Duodenal mucosa (tissue), 2 donors: Measurements from ENCODE around the gene LNX2.

Experiments used
- H3K27ac ChIP-seq: one replicate; pipeline ENCODE4 v1.7.0; 2013; ENCODE audit warnings: low read depth, low read length
- H3K27me3 ChIP-seq, 2 donors: one replicate each; pipeline ENCODE4 v1.7.0; 2013; ENCODE audit warnings: low read length in 2 of 2, control low read depth in 1 of 2; ENCODE audit not compliant: insufficient read depth in 2 of 2, control insufficient read depth in 1 of 2
- H3K36me3 ChIP-seq, 2 donors: one replicate each; pipeline ENCODE4 v1.7.0; 2013; ENCODE audit warnings: low read length in 2 of 2, control low read depth in 1 of 2; ENCODE audit not compliant: insufficient read depth in 2 of 2, control insufficient read depth in 1 of 2
- H3K4me1 ChIP-seq, 2 donors: one replicate each; pipeline ENCODE4 v1.7.0; 2013; ENCODE audit warnings: low read length in 2 of 2, control low read depth in 1 of 2; ENCODE audit not compliant: insufficient read depth in 2 of 2, control insufficient read depth in 1 of 2
- H3K4me3 ChIP-seq, 2 donors: one replicate each; pipeline ENCODE4 v1.7.0; 2013; ENCODE audit warnings: low read length in 2 of 2, low read depth in 1 of 2
- H3K9ac ChIP-seq, 2 donors: one replicate each; pipeline ENCODE4 v1.7.0; 2013; ENCODE audit warnings: low read length in 2 of 2, low read depth in 1 of 2
- H3K9me3 ChIP-seq, 2 donors: one replicate each; pipeline ENCODE4 v1.7.0; 2013; ENCODE audit warnings: low read length in 2 of 2, control low read depth in 1 of 2; ENCODE audit not compliant: control insufficient read depth in 1 of 2

The LNX2 gene

GRCh38 chr13:27638001-27638400 lies 17.7 kb upstream of the LNX2 start:
- H3K4me1 ChIP-seq: peaks cover 8 to 13% of the 10 kb centered on the region in 2 donors
- no peak overlapping the region for H3K27ac ChIP-seq
- H3K9me3 ChIP-seq: no peaks in the 10 kb centered on the region
- H3K9ac ChIP-seq: no peak overlapping the region
- H3K4me3 ChIP-seq: no peak overlapping the region
- no peaks in the 10 kb centered on the region for H3K36me3 ChIP-seq
- no peaks in the 10 kb centered on the region for H3K27me3 ChIP-seq

GRCh38 chr13:27637289-27637626 lies 16.9 kb upstream of the LNX2 start:
- Histone ChIP-seq H3K4me1 (peaks cover 7 to 12% of the 10 kb centered on the region in 2 donors), H3K9ac (no peak overlapping the region), H3K27me3 (no peaks in the 10 kb centered on the region), H3K4me3 (no peak overlapping the region), H3K27ac (no peak overlapping the region), H3K9me3 (no peaks in the 10 kb centered on the region), H3K36me3 (no peaks in the 10 kb centered on the region)

GRCh38 chr13:27636589-27637288 lies 16.4 kb upstream of the LNX2 start:
- Histone ChIP-seq H3K36me3 (peaks cover 0 to 4% of the 10 kb centered on the region in 2 donors), H3K9me3 (no peaks in the 10 kb centered on the region), H3K27ac (no peak overlapping the region), H3K9ac (no peak overlapping the region), H3K27me3 (no peaks in the 10 kb centered on the region), H3K4me1 (peaks cover 3 to 6% of the 10 kb centered on the region in 2 donors), H3K4me3 (no peak overlapping the region)

- H3K9me3 ChIP-seq: no peaks in the 10 kb centered on the region
- H3K4me1 ChIP-seq: peaks cover 3 to 5% of the 10 kb centered on the region in 2 donors
- H3K36me3 ChIP-seq: peaks cover 4 to 7% of the 10 kb centered on the region in 2 donors
- H3K27me3 ChIP-seq: no peaks in the 10 kb centered on the region
- no peak overlapping the region for H3K9ac ChIP-seq
- H3K27ac ChIP-seq: no peak overlapping the region
- H3K4me3 ChIP-seq: no peak overlapping the region
Measured at GRCh38 chr13:27635266-27635665, 14.9 kb upstream of the LNX2 start.

- Histone ChIP-seq H3K27ac (no peak overlapping the region), H3K4me3 (no peak overlapping the region), H3K9me3 (no peaks in the 10 kb centered on the region), H3K36me3 (peaks cover 4 to 7% of the 10 kb centered on the region in 2 donors), H3K4me1 (peaks cover 3 to 5% of the 10 kb centered on the region in 2 donors), H3K27me3 (no peaks in the 10 kb centered on the region), H3K9ac (no peak overlapping the region)
Measured at GRCh38 chr13:27634791-27635190, 14.5 kb upstream of the LNX2 start.

GRCh38 chr13:27634231-27634630 lies 13.9 kb upstream of the LNX2 start:
- no peak overlapping the region for H3K9ac ChIP-seq
- peaks cover 4 to 7% of the 10 kb centered on the region in 2 donors for H3K36me3 ChIP-seq
- H3K9me3 ChIP-seq: no peaks in the 10 kb centered on the region
- H3K4me1 ChIP-seq: peaks cover 3 to 5% of the 10 kb centered on the region in 2 donors
- H3K27me3 ChIP-seq: no peaks in the 10 kb centered on the region
- H3K4me3 ChIP-seq: no peak overlapping the region
- no peak overlapping the region for H3K27ac ChIP-seq

- peaks cover 4 to 7% of the 10 kb centered on the region in 2 donors for H3K36me3 ChIP-seq
- no peak overlapping the region for H3K27ac ChIP-seq
- H3K4me1 ChIP-seq: peaks cover 0 to 5% of the 10 kb centered on the region in 2 donors
- no peaks in the 10 kb centered on the region for H3K27me3 ChIP-seq
- no peak overlapping the region for H3K9ac ChIP-seq
- no peak overlapping the region for H3K4me3 ChIP-seq
- no peaks in the 10 kb centered on the region for H3K9me3 ChIP-seq
Measured at GRCh38 chr13:27632648-27633047, 12.3 kb upstream of the LNX2 start.

- no peak overlapping the region for H3K27ac ChIP-seq
- H3K27me3 ChIP-seq: no peaks in the 10 kb centered on the region
- no peak overlapping the region for H3K9ac ChIP-seq
- no peaks in the 10 kb centered on the region for H3K9me3 ChIP-seq
- peaks cover 0 to 5% of the 10 kb centered on the region in 2 donors for H3K4me1 ChIP-seq
- H3K36me3 ChIP-seq: peaks cover 4 to 7% of the 10 kb centered on the region in 2 donors
- no peak overlapping the region for H3K4me3 ChIP-seq
Measured at GRCh38 chr13:27632214-27632613, 11.9 kb upstream of the LNX2 start.

- no peak overlapping the region for H3K27ac ChIP-seq
- no peak overlapping the region for H3K9ac ChIP-seq
- H3K9me3 ChIP-seq: no peaks in the 10 kb centered on the region
- peaks cover 4 to 10% of the 10 kb centered on the region in 2 donors for H3K36me3 ChIP-seq
- no peak overlapping the region for H3K4me3 ChIP-seq
- no peaks in the 10 kb centered on the region for H3K27me3 ChIP-seq
- H3K4me1 ChIP-seq: peaks cover 0 to 5% of the 10 kb centered on the region in 2 donors
Measured at GRCh38 chr13:27631665-27632064, 11.3 kb upstream of the LNX2 start.

- Histone ChIP-seq H3K9me3 (no peaks in the 10 kb centered on the region), H3K4me1 (peaks cover 0 to 5% of the 10 kb centered on the region in 2 donors), H3K27ac (no peak overlapping the region), H3K9ac (no peak overlapping the region), H3K4me3 (no peak overlapping the region), H3K36me3 (peaks cover 4 to 10% of the 10 kb centered on the region in 2 donors), H3K27me3 (no peaks in the 10 kb centered on the region)
Measured at GRCh38 chr13:27631156-27631555, 10.8 kb upstream of the LNX2 start.
